HL-60/S4 (cell line): ENCODE data around the gene ZFYVE1.
"Not testable (repeated sequence)": the region's sequence is repeated elsewhere in the genome, so short reads cannot be mapped to it uniquely, and the experiment has no call there.

Experiments used
- in situ Hi-C: fragments of 300-500 bp; cut with MboI; formaldehyde crosslinking; loops from 2 replicates; pipeline ENCODE4 v1.14.3; 2022; ENCODE audit warnings: low sequenced_read_pairs

The ZFYVE1 gene

GRCh38 chr14:73026845-73027542, at the start of gene ZFYVE1:
TSS of gene ZFYVE1 (minus strand) at chr14:73027106. CDS start at chr14:73024508, 2,598 bp downstream.
- in situ Hi-C loops: loop anchor here (25.0 kb wide), 1 partner anchor 435 kb away; the partner anchor contains the start of gene NUMB

- in situ Hi-C loops: no loop called here
Observed at GRCh38 chr14:73069585-73069984, 42.7 kb upstream of the ZFYVE1 start.

GRCh38 chr14:73058922-73059673, 32.2 kb upstream of the ZFYVE1 start:
- in situ Hi-C loops: no loop called here

GRCh38 chr14:73058224-73058921, 31.5 kb upstream of the ZFYVE1 start, which contains the start of gene RBM25:
TSS of gene RBM25 (plus strand) at chr14:73058534. CDS start at chr14:73071642, 13,108 bp downstream.
- in situ Hi-C loops: no loop called here

- in situ Hi-C loops: no loop called here
Observed at GRCh38 chr14:73057944-73058223, 31.0 kb upstream of the ZFYVE1 start.

GRCh38 chr14:73055251-73055650, 28.3 kb upstream of the ZFYVE1 start:
- in situ Hi-C loops: no loop called here

GRCh38 chr14:73049428-73049827, 22.5 kb upstream of the ZFYVE1 start:
- in situ Hi-C loops: loop anchor here (25.0 kb wide), 1 partner anchor 413 kb away; the partner anchor contains the start of gene NUMB

GRCh38 chr14:73047808-73048207, 20.9 kb upstream of the ZFYVE1 start:
- in situ Hi-C loops: loop anchor here (25.0 kb wide), 1 partner anchor 414 kb away; the partner anchor contains the start of gene NUMB

- in situ Hi-C loops: loop anchor here (25.0 kb wide), 1 partner anchor 425 kb away; the partner anchor contains the start of gene NUMB
Observed at GRCh38 chr14:73036706-73037450, 10.0 kb upstream of the ZFYVE1 start.

- in situ Hi-C loops: loop anchor here (25.0 kb wide), 1 partner anchor 434 kb away; the partner anchor contains the start of gene NUMB
Observed at GRCh38 chr14:73027984-73028383, 1.1 kb upstream of the ZFYVE1 start.

- in situ Hi-C loops: loop anchor here (25.0 kb wide), 1 partner anchor 435 kb away; the partner anchor contains the start of gene NUMB
Observed at GRCh38 chr14:73027546-73027945, 640 bp upstream of the ZFYVE1 start.

GRCh38 chr14:73026243-73026844, 562 bp downstream of the ZFYVE1 start:
- in situ Hi-C loops: loop anchor here (25.0 kb wide), 1 partner anchor 436 kb away; the partner anchor contains the start of gene NUMB

GRCh38 chr14:73025544-73025943, 1.4 kb downstream of the ZFYVE1 start:
- in situ Hi-C loops: loop anchor here (25.0 kb wide), 1 partner anchor 437 kb away; the partner anchor contains the start of gene NUMB

GRCh38 chr14:73022051-73022450, 4.9 kb downstream of the ZFYVE1 start:
- in situ Hi-C loops: no loop called here

GRCh38 chr14:73016011-73016410, 10.9 kb downstream of the ZFYVE1 start:
- in situ Hi-C loops: not testable (repeated sequence)

GRCh38 chr14:73015552-73015951, 11.4 kb downstream of the ZFYVE1 start:
- in situ Hi-C loops: not testable (repeated sequence)

- in situ Hi-C loops: no loop called here
Observed at GRCh38 chr14:73014105-73014504, 12.8 kb downstream of the ZFYVE1 start.

- in situ Hi-C loops: not testable (repeated sequence)
Observed at GRCh38 chr14:73011189-73011588, 15.7 kb downstream of the ZFYVE1 start.

- in situ Hi-C loops: no loop called here
Observed at GRCh38 chr14:73008501-73008900, 18.4 kb downstream of the ZFYVE1 start.

- in situ Hi-C loops: no loop called here
Observed at GRCh38 chr14:73007835-73008234, 19.1 kb downstream of the ZFYVE1 start.
